ENCODE results near the gene MIER1. TPM values are rescaled to one million over a fixed set of nuclear protein-coding genes. Genes with fewer than 3 reads are reported as not detected.

MIER1 gene
- total RNA-seq, 1 experiment from 2014 or later, result 28.7 TPM

DNA sequence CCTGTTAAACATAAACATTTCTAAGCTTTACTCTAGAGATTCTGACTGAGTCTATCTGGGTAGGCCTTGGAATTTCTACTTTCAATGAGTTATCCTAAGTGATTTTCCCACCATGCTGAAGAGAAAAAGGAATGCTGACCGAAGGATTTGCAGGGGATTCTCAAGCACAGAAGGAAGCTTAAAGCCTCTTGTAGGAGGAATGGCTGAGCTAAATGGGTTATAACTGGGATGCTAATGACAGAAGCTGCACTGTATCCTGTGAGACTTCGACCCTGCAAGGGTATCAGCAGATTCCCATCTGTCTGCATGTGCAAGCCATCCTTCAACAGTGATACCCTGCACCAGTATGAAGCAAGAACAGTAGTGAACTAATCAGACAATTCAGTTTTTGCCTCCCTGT, 93.8 kb downstream of the MIER1 start:
- H3K36me3 ChIP-seq (ENCODE audit: control insufficient read depth in 1 of 2, insufficient read depth in 2 of 2, low read length in 2 of 2), result no peaks in the 10 kb centered on the region
- TF ChIP-seq CBX3 (IDR thresholded peaks at IDR 0.05; ENCODE audit: low read depth) (no peak), SIN3A (IDR thresholded peaks at IDR 0.05; ENCODE audit: low read depth) (no peak), YY1 (IDR thresholded peaks at IDR 0.05; ENCODE audit: extremely low read depth, insufficient replicate concordance, low read depth, low read length) (no peak), ZFX (IDR thresholded peaks at IDR 0.05) (no peak), EZH2phosphoT487 (IDR thresholded peaks at IDR 0.05; ENCODE audit: borderline replicate concordance) (no peak), CEBPB (IDR thresholded peaks at IDR 0.05; ENCODE audit: low read depth) (no peak), EZH2 (IDR thresholded peaks at IDR 0.05) (no peak), SP1 (IDR thresholded peaks at IDR 0.05; ENCODE audit: low read depth) (no peak), POLR2A (IDR thresholded peaks at IDR 0.05; ENCODE audit: borderline replicate concordance, extremely low read depth, insufficient read depth, insufficient read length) (no peak), ZNF274 (IDR thresholded peaks at IDR 0.05; ENCODE audit: low read depth, low read length) (no peak), POLR2AphosphoS5 (IDR thresholded peaks at IDR 0.05; ENCODE audit: low read depth, low read length) (no peak)
- TF ChIP-seq, protein P1, sequence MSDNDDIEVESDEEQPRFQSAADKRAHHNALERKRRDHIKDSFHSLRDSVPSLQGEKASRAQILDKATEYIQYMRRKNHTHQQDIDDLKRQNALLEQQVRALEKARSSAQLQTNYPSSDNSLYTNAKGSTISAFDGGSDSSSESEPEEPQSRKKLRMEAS (IDR thresholded peaks at IDR 0.05), result no peak
- TF ChIP-seq, protein P2, sequence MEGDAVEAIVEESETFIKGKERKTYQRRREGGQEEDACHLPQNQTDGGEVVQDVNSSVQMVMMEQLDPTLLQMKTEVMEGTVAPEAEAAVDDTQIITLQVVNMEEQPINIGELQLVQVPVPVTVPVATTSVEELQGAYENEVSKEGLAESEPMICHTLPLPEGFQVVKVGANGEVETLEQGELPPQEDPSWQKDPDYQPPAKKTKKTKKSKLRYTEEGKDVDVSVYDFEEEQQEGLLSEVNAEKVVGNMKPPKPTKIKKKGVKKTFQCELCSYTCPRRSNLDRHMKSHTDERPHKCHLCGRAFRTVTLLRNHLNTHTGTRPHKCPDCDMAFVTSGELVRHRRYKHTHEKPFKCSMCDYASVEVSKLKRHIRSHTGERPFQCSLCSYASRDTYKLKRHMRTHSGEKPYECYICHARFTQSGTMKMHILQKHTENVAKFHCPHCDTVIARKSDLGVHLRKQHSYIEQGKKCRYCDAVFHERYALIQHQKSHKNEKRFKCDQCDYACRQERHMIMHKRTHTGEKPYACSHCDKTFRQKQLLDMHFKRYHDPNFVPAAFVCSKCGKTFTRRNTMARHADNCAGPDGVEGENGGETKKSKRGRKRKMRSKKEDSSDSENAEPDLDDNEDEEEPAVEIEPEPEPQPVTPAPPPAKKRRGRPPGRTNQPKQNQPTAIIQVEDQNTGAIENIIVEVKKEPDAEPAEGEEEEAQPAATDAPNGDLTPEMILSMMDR (IDR thresholded peaks at IDR 0.05 in 2 of 3, conservative IDR thresholded peaks at IDR 0.05 in 1 of 3; ENCODE audit: borderline replicate concordance in 1 of 3, insufficient read depth in 1 of 3, low read depth in 2 of 3, low read length in 2 of 3), result no peak
- TF ChIP-seq, protein P3, sequence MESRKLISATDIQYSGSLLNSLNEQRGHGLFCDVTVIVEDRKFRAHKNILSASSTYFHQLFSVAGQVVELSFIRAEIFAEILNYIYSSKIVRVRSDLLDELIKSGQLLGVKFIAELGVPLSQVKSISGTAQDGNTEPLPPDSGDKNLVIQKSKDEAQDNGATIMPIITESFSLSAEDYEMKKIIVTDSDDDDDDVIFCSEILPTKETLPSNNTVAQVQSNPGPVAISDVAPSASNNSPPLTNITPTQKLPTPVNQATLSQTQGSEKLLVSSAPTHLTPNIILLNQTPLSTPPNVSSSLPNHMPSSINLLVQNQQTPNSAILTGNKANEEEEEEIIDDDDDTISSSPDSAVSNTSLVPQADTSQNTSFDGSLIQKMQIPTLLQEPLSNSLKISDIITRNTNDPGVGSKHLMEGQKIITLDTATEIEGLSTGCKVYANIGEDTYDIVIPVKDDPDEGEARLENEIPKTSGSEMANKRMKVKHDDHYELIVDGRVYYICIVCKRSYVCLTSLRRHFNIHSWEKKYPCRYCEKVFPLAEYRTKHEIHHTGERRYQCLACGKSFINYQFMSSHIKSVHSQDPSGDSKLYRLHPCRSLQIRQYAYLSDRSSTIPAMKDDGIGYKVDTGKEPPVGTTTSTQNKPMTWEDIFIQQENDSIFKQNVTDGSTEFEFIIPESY (IDR thresholded peaks at IDR 0.05; ENCODE audit: extremely low read depth, insufficient replicate concordance, low read length), result no peak
- ChIA-PET RAD21 (ENCODE audit: low non-redundant PET in 1 of 2, low total read pairs in 2 of 2, uncharacterized antibody in 2 of 2, unreplicated experiment in 2 of 2) (no interaction called here), POLR2A (no interaction called here), CTCF (no interaction called here)
- no peaks in the 10 kb centered on the region for H3K79me2 ChIP-seq (ENCODE audit: insufficient read depth, low read length)
- no peaks in the 10 kb centered on the region for H3K27me3 ChIP-seq (ENCODE audit: insufficient read depth, low read length)
- no peaks in the 10 kb centered on the region; the same call in 1 of the 2 replicates for H3K9me2 ChIP-seq (ENCODE audit: insufficient read depth)
- intact Hi-C loops (cut with micrococcal nuclease), result no loop called here
- no peak overlapping the region for H3K4me2 ChIP-seq (ENCODE audit: low read length)
- BruUV-seq (replicated peaks), result no TSS peak
- H3K4me1 ChIP-seq (ENCODE audit: control insufficient read depth in 1 of 2, insufficient read depth in 2 of 2, low read length in 2 of 2), result peaks cover 0 to 4% of the 10 kb centered on the region in 2 experiments; a peak in 2 of 4 replicates
- H4K20me1 ChIP-seq (ENCODE audit: insufficient read depth), result no peaks in the 10 kb centered on the region
- ATAC-seq (no peak), DNase-seq (ENCODE audit: low read depth, low spot score) (no peak)
- no peaks in the 10 kb centered on the region for H3K9me3 ChIP-seq (ENCODE audit: control insufficient read depth in 1 of 2, insufficient read depth in 1 of 2, low read depth in 1 of 2, low read length in 2 of 2)
- no peak overlapping the region for H3K27ac ChIP-seq (ENCODE audit: low read depth, low read length)
- no peak overlapping the region for H2AFZ ChIP-seq (ENCODE audit: low read depth, low read length, poor library complexity, severe bottlenecking)
- H3K9ac ChIP-seq (ENCODE audit: low read length), result no peak overlapping the region
- no peak overlapping the region for H3K4me3 ChIP-seq (replicated peaks in 1 of 2; ENCODE audit: low read depth in 1 of 2, low read length in 2 of 2)
